ENCODE results near the gene LARGE1. TPM values are rescaled to one million over a fixed set of nuclear protein-coding genes. Genes with fewer than 3 reads are reported as not detected.
A peak's percentile ranks its signal among the peaks of the same experiment; 100 is the strongest.

Gene LARGE1
- total RNA-seq, 1 donor from 2014 or later, result 27.4 TPM

- ATAC-seq, result peak in 1 of 2 donors; percentile 34
- Histone ChIP-seq H3K27me3 (ENCODE audit: low read depth) (no peaks in the 10 kb centered on the region), H3K4me3 (no peak overlapping the region), H3K4me1 (peaks cover 29% of the 10 kb centered on the region), H3K36me3 (no peaks in the 10 kb centered on the region), H3K27ac (peak overlapping the region; percentile 54), H3K9me3 (no peaks in the 10 kb centered on the region)
- no peak for DNase-seq
- no peak for TF ChIP-seq CTCF (IDR thresholded peaks at IDR 0.05)
- intact Hi-C loops (cut with DNase I), result no loop called here
These were observed 384.1 kb downstream of the LARGE1 start for GRCh38 chr22:33535937-33536875.

- no peaks in the 10 kb centered on the region for H3K27me3 ChIP-seq (ENCODE audit: low read depth)
- H3K4me1 ChIP-seq, result no peaks in the 10 kb centered on the region
- no peak overlapping the region for H3K4me3 ChIP-seq
- DNase-seq, result no peak
- TF ChIP-seq CTCF (IDR thresholded peaks at IDR 0.05), result no peak
- H3K36me3 ChIP-seq, result no peaks in the 10 kb centered on the region
- no peaks in the 10 kb centered on the region for H3K9me3 ChIP-seq
- intact Hi-C loops (cut with DNase I), result no loop called here
- no peak for ATAC-seq
- no peak overlapping the region for H3K27ac ChIP-seq
These were observed 390.7 kb downstream of the LARGE1 start for GRCh38 chr22:33529424-33530113.

GRCh38 chr22:33528183-33528582 lies 392.1 kb downstream of the LARGE1 start:
- Histone ChIP-seq H3K9me3 (no peaks in the 10 kb centered on the region), H3K4me3 (no peak overlapping the region), H3K27me3 (ENCODE audit: low read depth) (no peaks in the 10 kb centered on the region), H3K4me1 (no peaks in the 10 kb centered on the region), H3K27ac (no peak overlapping the region), H3K36me3 (no peaks in the 10 kb centered on the region)
- intact Hi-C loops (cut with DNase I), result no loop called here
- no peak for DNase-seq
- ATAC-seq, result no peak
- no peak for TF ChIP-seq CTCF (IDR thresholded peaks at IDR 0.05)

GRCh38 chr22:33526434-33527107 lies 393.7 kb downstream of the LARGE1 start:
- Histone ChIP-seq H3K4me1 (no peaks in the 10 kb centered on the region), H3K27me3 (ENCODE audit: low read depth) (no peaks in the 10 kb centered on the region), H3K27ac (no peak overlapping the region), H3K9me3 (no peaks in the 10 kb centered on the region), H3K4me3 (no peak overlapping the region), H3K36me3 (no peaks in the 10 kb centered on the region)
- TF ChIP-seq CTCF (IDR thresholded peaks at IDR 0.05), result no peak
- no peak for DNase-seq
- no peak for ATAC-seq
- intact Hi-C loops (cut with DNase I), result no loop called here

GRCh38 chr22:33524511-33525260 lies 395.6 kb downstream of the LARGE1 start:
- Histone ChIP-seq H3K4me3 (no peak overlapping the region), H3K27me3 (ENCODE audit: low read depth) (no peaks in the 10 kb centered on the region), H3K9me3 (no peaks in the 10 kb centered on the region), H3K27ac (no peak overlapping the region), H3K36me3 (no peaks in the 10 kb centered on the region), H3K4me1 (no peaks in the 10 kb centered on the region)
- intact Hi-C loops (cut with DNase I), result no loop called here
- ATAC-seq (no peak), DNase-seq (no peak)
- no peak for TF ChIP-seq CTCF (IDR thresholded peaks at IDR 0.05)

All from lower lobe of right lung (tissue), 2 donors.